ENCODE results near the gene MPPED2.

- TF ChIP-seq CTCF (IDR thresholded peaks at IDR 0.05) (no peak), POLR2A (IDR thresholded peaks at IDR 0.05) (no peak), EP300 (IDR thresholded peaks at IDR 0.05) (no peak)
Observed at GRCh38 chr11:30496935-30497334, 89.2 kb downstream of the MPPED2 start.

All from tibial nerve (tissue), 4 donors.